GM23338 (cell line): ENCODE results near the gene SHISAL1. TPM values are rescaled to one million over a fixed set of nuclear protein-coding genes. Genes with fewer than 3 reads are reported as not detected.

Experiments used
- ATAC-seq: fragments of 200-7000 bp; cut with Tn5 transposase; 3 replicates; pipeline ENCODE4 v1.9.1; 2020
- DNase-seq: peaks from one replicate; pipeline ENCODE4 v3.0.0-alpha.2; 2015; ENCODE audit warnings: low spot score
- H2AFZ ChIP-seq: fragments of 200-600 bp; sonication (generic); 2 replicates; pipeline ENCODE4 v1.8.0; 2016; ENCODE audit warnings: antibody characterized with exemption, mild to moderate bottlenecking, moderate library complexity
- H3F3A ChIP-seq: fragments of 200-600 bp; sonication (generic); replicated peaks from 2 replicates; pipeline ENCODE4 v1.8.0; 2017; ENCODE audit warnings: antibody characterized with exemption, mixed run types, low read depth
- H3K27ac ChIP-seq: fragments of 200-600 bp; sonication (generic); 2 replicates; pipeline ENCODE4 v1.6.1; 2016; ENCODE audit warnings: low read depth
- H3K27me3 ChIP-seq: fragments of 200-600 bp; sonication (generic); 2 replicates; pipeline ENCODE4 v1.8.0; 2016; ENCODE audit warnings: mild to moderate bottlenecking, mixed run types, moderate library complexity; ENCODE audit not compliant: insufficient read depth
- H3K36me3 ChIP-seq: fragments of 200-600 bp; sonication (generic); 2 replicates; pipeline ENCODE4 v1.8.0; 2016; ENCODE audit warnings: mild to moderate bottlenecking; ENCODE audit not compliant: insufficient read depth
- H3K4me1 ChIP-seq: fragments of 200-600 bp; sonication (generic); 2 replicates; pipeline ENCODE4 v1.8.0; 2016; ENCODE audit warnings: mild to moderate bottlenecking, moderate library complexity; ENCODE audit not compliant: insufficient read depth
- H3K4me2 ChIP-seq: fragments of 200-600 bp; sonication (generic); 2 replicates; pipeline ENCODE4 v1.7.1; 2017; ENCODE audit warnings: mixed run types
- H3K4me3 ChIP-seq: fragments of 200-600 bp; sonication (generic); 2 replicates; pipeline ENCODE4 v1.6.1; 2016; ENCODE audit warnings: mixed run types
- H3K79me2 ChIP-seq: fragments of 200-600 bp; sonication (generic); replicated peaks from 2 replicates; pipeline ENCODE4 v1.8.0; 2017; ENCODE audit warnings: mild to moderate bottlenecking; ENCODE audit not compliant: insufficient read depth
- H3K9me2 ChIP-seq: fragments of 200-600 bp; sonication (generic); 2 replicates; pipeline ENCODE4 v1.8.0; 2017; ENCODE audit not compliant: insufficient read depth
- H4K20me1 ChIP-seq: fragments of 200-600 bp; sonication (generic); replicated peaks from 2 replicates; pipeline ENCODE4 v1.8.0; 2017; ENCODE audit warnings: mild to moderate bottlenecking; ENCODE audit not compliant: insufficient read depth
- H3K27ac Mint-ChIP-seq: 2 replicates; pipeline ENCODE4 v1.8.0; 2020; ENCODE audit warnings: inconsistent platforms, mild to moderate bottlenecking, moderate library complexity, mixed read lengths
- H3K27me3 Mint-ChIP-seq: 3 replicates; pipeline ENCODE4 v1.8.0; 2022; ENCODE audit warnings: low read depth, mild to moderate bottlenecking, moderate library complexity, mixed read lengths, inconsistent platforms; ENCODE audit not compliant: insufficient read depth, poor library complexity
- H3K36me3 Mint-ChIP-seq: 3 replicates; pipeline ENCODE4 v1.8.0; 2021; ENCODE audit warnings: low read depth, mild to moderate bottlenecking, inconsistent platforms, moderate library complexity, mixed read lengths
- H3K4me1 Mint-ChIP-seq: 3 replicates; pipeline ENCODE4 v1.8.0; 2020; ENCODE audit warnings: mild to moderate bottlenecking, inconsistent platforms, mixed read lengths
- H3K4me3 Mint-ChIP-seq: 3 replicates; pipeline ENCODE4 v1.8.0; 2021; ENCODE audit warnings: moderate library complexity, mild to moderate bottlenecking, inconsistent platforms, mixed read lengths
- H3K9me3 Mint-ChIP-seq: 3 replicates; pipeline ENCODE4 v1.8.0; 2020; ENCODE audit warnings: moderate library complexity, mild to moderate bottlenecking, inconsistent platforms, mixed read lengths
- CREB1 ChIP-seq: fragments of 250-450 bp; sonication (Bioruptor Pico); IDR thresholded peaks from 2 replicates; pipeline ENCODE4 v1.5.0; 2020; ENCODE audit warnings: low read depth, mild to moderate bottlenecking, moderate library complexity
- EZH2 ChIP-seq: fragments of 200-600 bp; sonication (generic); IDR thresholded peaks from one replicate; pipeline ENCODE4 v1.8.0; 2017; ENCODE audit warnings: antibody characterized with exemption, mild to moderate bottlenecking, low read depth; ENCODE audit not compliant: unreplicated experiment
- EZH2phosphoT487 ChIP-seq: fragments of 200-600 bp; sonication (generic); IDR thresholded peaks from one replicate; pipeline ENCODE4 v1.8.1; 2018; ENCODE audit warnings: antibody characterized with exemption; ENCODE audit not compliant: unreplicated experiment
- JUNB ChIP-seq: IDR thresholded peaks from one replicate; pipeline ENCODE4 v1.6.1; 2016; ENCODE audit warnings: antibody characterized with exemption; ENCODE audit not compliant: unreplicated experiment
- NANOG ChIP-seq: IDR thresholded peaks from 2 replicates; pipeline ENCODE4 v1.6.1; 2016; ENCODE audit warnings: antibody characterized with exemption, borderline replicate concordance
- POLR2AphosphoS5 ChIP-seq: IDR thresholded peaks from 2 replicates; pipeline ENCODE4 v1.6.1; 2016; ENCODE audit warnings: antibody characterized with exemption, low read depth
- STAT1 ChIP-seq: IDR thresholded peaks from one replicate; pipeline ENCODE4 v1.6.1; 2016; ENCODE audit warnings: antibody characterized with exemption; ENCODE audit not compliant: unreplicated experiment
- ZNF114 ChIP-seq: fragments of 250-450 bp; sonication (Bioruptor Pico); IDR thresholded peaks from 2 replicates; pipeline ENCODE4 v1.5.0; 2020; ENCODE audit warnings: mild to moderate bottlenecking, moderate library complexity
- ZNF331 ChIP-seq: fragments of 250-450 bp; sonication (Bioruptor Pico); IDR thresholded peaks from 2 replicates; pipeline ENCODE4 v1.5.0; 2020; ENCODE audit warnings: low read depth, mild to moderate bottlenecking, moderate library complexity
- polyA plus RNA-seq: library from polyadenylated mRNA; unstranded; fragments of >200 nt; fragmentation: Nextera tagmentation; extraction: Ambion mirVana; gene quantifications from 2 replicates; pipeline ENCODE4 v1.2.1, GENCODE V29; 2016
- total RNA-seq: library from RNA; depleted of rRNA; stranded (reverse); fragments of >200 nt; shearing (Covaris generic); gene quantifications from 2 replicates; pipeline ENCODE4 v1.2.3, GENCODE V29; 2014
- TF ChIP-seq, protein P1 (sequence below): IDR thresholded peaks from one replicate; pipeline ENCODE4 v1.6.1; 2018; ENCODE audit warnings: antibody characterized with exemption; ENCODE audit not compliant: unreplicated experiment
- TF ChIP-seq, protein P2 (sequence below), 2 experiments: fragments of 200-600 bp in 1 of 2; sonication (generic) in 1 of 2; conservative IDR thresholded peaks; 2 replicates each; pipeline versions ENCODE4 v1.5.1 to v1.6.1; 2016 to 2017; ENCODE audit warnings: antibody characterized with exemption in 2 of 2, low read depth in 2 of 2, mild to moderate bottlenecking in 2 of 2, moderate library complexity in 1 of 2
- TF ChIP-seq, protein P3 (sequence below): IDR thresholded peaks from 2 replicates; pipeline ENCODE4 v1.6.1; 2016; ENCODE audit warnings: antibody characterized with exemption
- TF ChIP-seq, protein P4 (sequence below): fragments of 250-450 bp; sonication (Bioruptor Pico); IDR thresholded peaks from 2 replicates; pipeline ENCODE4 v1.5.0; 2020; ENCODE audit warnings: mild to moderate bottlenecking, moderate library complexity

Gene SHISAL1
- total and polyA plus RNA-seq, 2 experiments from 2014 or later: 0.71 to 3.4 TPM

DNA sequence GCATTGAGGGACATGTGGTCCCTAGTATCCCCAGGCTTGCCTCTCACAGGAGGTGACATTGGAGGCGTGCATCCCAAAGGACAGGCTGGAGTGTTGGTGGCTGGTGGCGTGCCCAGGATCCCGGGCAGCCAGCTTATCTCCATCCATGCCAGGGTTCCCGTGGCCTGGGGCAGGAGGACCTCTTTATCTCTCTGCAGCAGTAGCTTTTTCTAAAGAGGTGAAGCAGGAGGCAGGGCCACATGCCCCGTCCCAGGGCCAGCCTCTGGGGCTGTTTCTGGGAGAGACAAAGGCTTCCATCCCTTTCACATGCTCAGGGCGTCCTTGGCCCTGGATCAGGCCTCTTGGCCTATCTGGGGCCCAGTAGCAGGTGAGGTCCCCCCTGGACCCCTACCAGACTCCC, 112.3 kb downstream of the SHISAL1 start:
- no peak overlapping the region for H3K27ac Mint-ChIP-seq
- no peaks in the 10 kb centered on the region for H3F3A ChIP-seq
- peaks cover 6% of the 10 kb centered on the region; the same call in 1 of the 3 replicates for H3K4me1 Mint-ChIP-seq
- ATAC-seq: no peak
- no peak overlapping the region for H3K4me3 ChIP-seq
- H3K36me3 ChIP-seq: no peaks in the 10 kb centered on the region
- peaks cover 2% of the 10 kb centered on the region for H3K27me3 Mint-ChIP-seq
- no peak overlapping the region for H3K4me2 ChIP-seq
- no peaks in the 10 kb centered on the region for H3K36me3 Mint-ChIP-seq
- H3K79me2 ChIP-seq: no peaks in the 10 kb centered on the region
- H3K4me3 Mint-ChIP-seq: no peak overlapping the region
- H3K27ac ChIP-seq: no peak overlapping the region
- H3K9me3 Mint-ChIP-seq: no peaks in the 10 kb centered on the region
- H3K9me2 ChIP-seq: no peaks in the 10 kb centered on the region
- H2AFZ ChIP-seq: no peak overlapping the region
- no peaks in the 10 kb centered on the region for H3K4me1 ChIP-seq
- no peaks in the 10 kb centered on the region for H3K27me3 ChIP-seq
- no peak for DNase-seq
- TF ChIP-seq EZH2phosphoT487 (no peak), JUNB (no peak), POLR2AphosphoS5 (no peak), STAT1 (no peak), ZNF331 (CRISPR knock-in tag) (no peak), NANOG (no peak), CREB1 (no peak), ZNF114 (CRISPR knock-in tag) (no peak), EZH2 (no peak)
- TF ChIP-seq, protein P1, sequence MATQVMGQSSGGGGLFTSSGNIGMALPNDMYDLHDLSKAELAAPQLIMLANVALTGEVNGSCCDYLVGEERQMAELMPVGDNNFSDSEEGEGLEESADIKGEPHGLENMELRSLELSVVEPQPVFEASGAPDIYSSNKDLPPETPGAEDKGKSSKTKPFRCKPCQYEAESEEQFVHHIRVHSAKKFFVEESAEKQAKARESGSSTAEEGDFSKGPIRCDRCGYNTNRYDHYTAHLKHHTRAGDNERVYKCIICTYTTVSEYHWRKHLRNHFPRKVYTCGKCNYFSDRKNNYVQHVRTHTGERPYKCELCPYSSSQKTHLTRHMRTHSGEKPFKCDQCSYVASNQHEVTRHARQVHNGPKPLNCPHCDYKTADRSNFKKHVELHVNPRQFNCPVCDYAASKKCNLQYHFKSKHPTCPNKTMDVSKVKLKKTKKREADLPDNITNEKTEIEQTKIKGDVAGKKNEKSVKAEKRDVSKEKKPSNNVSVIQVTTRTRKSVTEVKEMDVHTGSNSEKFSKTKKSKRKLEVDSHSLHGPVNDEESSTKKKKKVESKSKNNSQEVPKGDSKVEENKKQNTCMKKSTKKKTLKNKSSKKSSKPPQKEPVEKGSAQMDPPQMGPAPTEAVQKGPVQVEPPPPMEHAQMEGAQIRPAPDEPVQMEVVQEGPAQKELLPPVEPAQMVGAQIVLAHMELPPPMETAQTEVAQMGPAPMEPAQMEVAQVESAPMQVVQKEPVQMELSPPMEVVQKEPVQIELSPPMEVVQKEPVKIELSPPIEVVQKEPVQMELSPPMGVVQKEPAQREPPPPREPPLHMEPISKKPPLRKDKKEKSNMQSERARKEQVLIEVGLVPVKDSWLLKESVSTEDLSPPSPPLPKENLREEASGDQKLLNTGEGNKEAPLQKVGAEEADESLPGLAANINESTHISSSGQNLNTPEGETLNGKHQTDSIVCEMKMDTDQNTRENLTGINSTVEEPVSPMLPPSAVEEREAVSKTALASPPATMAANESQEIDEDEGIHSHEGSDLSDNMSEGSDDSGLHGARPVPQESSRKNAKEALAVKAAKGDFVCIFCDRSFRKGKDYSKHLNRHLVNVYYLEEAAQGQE: no peak
- TF ChIP-seq, protein P2, sequence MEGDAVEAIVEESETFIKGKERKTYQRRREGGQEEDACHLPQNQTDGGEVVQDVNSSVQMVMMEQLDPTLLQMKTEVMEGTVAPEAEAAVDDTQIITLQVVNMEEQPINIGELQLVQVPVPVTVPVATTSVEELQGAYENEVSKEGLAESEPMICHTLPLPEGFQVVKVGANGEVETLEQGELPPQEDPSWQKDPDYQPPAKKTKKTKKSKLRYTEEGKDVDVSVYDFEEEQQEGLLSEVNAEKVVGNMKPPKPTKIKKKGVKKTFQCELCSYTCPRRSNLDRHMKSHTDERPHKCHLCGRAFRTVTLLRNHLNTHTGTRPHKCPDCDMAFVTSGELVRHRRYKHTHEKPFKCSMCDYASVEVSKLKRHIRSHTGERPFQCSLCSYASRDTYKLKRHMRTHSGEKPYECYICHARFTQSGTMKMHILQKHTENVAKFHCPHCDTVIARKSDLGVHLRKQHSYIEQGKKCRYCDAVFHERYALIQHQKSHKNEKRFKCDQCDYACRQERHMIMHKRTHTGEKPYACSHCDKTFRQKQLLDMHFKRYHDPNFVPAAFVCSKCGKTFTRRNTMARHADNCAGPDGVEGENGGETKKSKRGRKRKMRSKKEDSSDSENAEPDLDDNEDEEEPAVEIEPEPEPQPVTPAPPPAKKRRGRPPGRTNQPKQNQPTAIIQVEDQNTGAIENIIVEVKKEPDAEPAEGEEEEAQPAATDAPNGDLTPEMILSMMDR (conservative IDR thresholded peaks at IDR 0.05; ENCODE audit: low read depth in 2 of 2): no peak
- TF ChIP-seq, protein P3, sequence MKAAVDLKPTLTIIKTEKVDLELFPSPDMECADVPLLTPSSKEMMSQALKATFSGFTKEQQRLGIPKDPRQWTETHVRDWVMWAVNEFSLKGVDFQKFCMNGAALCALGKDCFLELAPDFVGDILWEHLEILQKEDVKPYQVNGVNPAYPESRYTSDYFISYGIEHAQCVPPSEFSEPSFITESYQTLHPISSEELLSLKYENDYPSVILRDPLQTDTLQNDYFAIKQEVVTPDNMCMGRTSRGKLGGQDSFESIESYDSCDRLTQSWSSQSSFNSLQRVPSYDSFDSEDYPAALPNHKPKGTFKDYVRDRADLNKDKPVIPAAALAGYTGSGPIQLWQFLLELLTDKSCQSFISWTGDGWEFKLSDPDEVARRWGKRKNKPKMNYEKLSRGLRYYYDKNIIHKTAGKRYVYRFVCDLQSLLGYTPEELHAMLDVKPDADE: no peak
- TF ChIP-seq, protein P4, sequence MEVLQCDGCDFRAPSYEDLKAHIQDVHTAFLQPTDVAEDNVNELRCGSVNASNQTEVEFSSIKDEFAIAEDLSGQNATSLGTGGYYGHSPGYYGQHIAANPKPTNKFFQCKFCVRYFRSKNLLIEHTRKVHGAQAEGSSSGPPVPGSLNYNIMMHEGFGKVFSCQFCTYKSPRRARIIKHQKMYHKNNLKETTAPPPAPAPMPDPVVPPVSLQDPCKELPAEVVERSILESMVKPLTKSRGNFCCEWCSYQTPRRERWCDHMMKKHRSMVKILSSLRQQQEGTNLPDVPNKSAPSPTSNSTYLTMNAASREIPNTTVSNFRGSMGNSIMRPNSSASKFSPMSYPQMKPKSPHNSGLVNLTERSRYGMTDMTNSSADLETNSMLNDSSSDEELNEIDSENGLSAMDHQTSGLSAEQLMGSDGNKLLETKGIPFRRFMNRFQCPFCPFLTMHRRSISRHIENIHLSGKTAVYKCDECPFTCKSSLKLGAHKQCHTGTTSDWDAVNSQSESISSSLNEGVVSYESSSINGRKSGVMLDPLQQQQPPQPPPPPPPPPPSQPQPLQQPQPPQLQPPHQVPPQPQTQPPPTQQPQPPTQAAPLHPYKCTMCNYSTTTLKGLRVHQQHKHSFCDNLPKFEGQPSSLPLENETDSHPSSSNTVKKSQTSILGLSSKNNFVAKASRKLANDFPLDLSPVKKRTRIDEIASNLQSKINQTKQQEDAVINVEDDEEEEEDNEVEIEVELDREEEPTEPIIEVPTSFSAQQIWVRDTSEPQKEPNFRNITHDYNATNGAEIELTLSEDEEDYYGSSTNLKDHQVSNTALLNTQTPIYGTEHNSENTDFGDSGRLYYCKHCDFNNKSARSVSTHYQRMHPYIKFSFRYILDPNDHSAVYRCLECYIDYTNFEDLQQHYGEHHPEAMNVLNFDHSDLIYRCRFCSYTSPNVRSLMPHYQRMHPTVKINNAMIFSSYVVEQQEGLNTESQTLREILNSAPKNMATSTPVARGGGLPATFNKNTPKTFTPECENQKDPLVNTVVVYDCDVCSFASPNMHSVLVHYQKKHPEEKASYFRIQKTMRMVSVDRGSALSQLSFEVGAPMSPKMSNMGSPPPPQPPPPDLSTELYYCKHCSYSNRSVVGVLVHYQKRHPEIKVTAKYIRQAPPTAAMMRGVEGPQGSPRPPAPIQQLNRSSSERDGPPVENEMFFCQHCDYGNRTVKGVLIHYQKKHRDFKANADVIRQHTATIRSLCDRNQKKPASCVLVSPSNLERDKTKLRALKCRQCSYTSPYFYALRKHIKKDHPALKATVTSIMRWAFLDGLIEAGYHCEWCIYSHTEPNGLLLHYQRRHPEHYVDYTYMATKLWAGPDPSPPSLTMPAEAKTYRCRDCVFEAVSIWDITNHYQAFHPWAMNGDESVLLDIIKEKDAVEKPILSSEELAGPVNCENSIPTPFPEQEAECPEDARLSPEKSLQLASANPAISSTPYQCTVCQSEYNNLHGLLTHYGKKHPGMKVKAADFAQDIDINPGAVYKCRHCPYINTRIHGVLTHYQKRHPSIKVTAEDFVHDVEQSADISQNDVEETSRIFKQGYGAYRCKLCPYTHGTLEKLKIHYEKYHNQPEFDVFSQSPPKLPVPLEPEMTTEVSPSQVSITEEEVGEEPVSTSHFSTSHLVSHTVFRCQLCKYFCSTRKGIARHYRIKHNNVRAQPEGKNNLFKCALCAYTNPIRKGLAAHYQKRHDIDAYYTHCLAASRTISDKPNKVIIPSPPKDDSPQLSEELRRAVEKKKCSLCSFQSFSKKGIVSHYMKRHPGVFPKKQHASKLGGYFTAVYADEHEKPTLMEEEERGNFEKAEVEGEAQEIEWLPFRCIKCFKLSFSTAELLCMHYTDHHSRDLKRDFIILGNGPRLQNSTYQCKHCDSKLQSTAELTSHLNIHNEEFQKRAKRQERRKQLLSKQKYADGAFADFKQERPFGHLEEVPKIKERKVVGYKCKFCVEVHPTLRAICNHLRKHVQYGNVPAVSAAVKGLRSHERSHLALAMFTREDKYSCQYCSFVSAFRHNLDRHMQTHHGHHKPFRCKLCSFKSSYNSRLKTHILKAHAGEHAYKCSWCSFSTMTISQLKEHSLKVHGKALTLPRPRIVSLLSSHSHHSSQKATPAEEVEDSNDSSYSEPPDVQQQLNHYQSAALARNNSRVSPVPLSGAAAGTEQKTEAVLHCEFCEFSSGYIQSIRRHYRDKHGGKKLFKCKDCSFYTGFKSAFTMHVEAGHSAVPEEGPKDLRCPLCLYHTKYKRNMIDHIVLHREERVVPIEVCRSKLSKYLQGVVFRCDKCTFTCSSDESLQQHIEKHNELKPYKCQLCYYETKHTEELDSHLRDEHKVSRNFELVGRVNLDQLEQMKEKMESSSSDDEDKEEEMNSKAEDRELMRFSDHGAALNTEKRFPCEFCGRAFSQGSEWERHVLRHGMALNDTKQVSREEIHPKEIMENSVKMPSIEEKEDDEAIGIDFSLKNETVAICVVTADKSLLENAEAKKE (CRISPR knock-in tag): no peak
- H4K20me1 ChIP-seq: no peaks in the 10 kb centered on the region
